ENCODE measurements around the gene TAC3. TPM values are rescaled to one million over a fixed set of nuclear protein-coding genes. Genes with fewer than 3 reads are reported as not detected.

TAC3 gene
- total RNA-seq: not detected in 2 replicates

DNA sequence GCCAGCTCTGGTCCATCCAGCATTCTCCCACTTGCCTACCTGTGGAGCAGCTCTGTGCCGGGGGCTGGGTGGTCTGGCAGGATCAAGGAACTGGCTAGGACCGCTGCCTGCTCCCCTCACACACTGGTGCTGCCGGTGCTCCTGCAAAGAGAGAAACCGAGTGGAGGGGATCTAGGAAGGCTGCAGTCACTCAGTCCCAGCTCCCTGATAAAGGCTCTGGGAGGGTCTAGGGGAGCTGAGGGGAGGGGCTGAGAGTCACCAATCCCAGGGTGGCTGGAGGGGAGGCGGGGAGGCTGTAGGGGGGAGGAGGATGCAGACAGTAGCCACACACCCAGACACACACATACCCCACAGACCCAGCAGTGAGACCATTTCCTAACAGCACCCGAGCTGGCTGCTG is at the start of gene TAC3:
TAC3 (minus strand) TSS at position 182 of the 400 bp plus-strand sequence. CDS start 732 bp downstream, outside the sequence.

DNA sequence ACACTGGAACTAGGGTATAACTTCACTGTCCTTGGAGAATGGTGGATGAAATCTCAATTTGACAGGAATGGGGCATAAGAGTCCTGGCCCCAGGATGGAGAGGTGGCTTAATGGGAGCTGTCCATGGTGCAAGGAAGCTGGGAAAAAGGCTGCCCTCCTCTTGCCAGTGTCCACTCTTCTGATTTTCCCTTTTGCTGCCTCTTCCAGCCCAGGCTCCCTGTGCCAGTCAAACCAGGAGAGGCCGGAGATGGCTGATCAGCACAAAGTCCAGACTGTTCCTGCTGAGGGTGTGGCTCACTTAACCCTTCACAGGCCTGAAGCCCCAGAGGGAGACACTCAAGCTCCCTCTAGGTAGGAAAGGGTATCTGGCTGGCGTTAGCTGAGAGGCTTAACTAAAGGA is 33.6 kb upstream of the TAC3 start, which contains the start of gene MYO1A:
MYO1A (minus strand) TSS at position 240 of the 400 bp plus-strand sequence. CDS start 1,806 bp downstream, outside the sequence.

GRCh38 chr12:57005980-57006808 is 10.1 kb downstream of the TAC3 start, which contains the start of gene ZBTB39:
Gene ZBTB39, minus strand, starts transcription at chr12:57006546. Its CDS starts 1,629 bp downstream, at chr12:57004917.

Other genes with a start within 250 kb of the TAC3 start
- not detected in 2 replicates for gene SDR9C7, start 82.1 kb downstream of the TAC3 start, total RNA-seq
- under 0.01 and 0.28 TPM in 2 replicates for gene RDH16, start 58.9 kb downstream of the TAC3 start, total RNA-seq
- 5.7 and 6.3 TPM in 2 replicates for gene ZBTB39, start 10.0 kb downstream of the TAC3 start, total RNA-seq
- under 0.01 TPM in 1 of 2 replicates, not detected in the other for gene MYO1A, start 33.6 kb upstream of the TAC3 start, total RNA-seq
- 6.3 TPM in 2 replicates for gene NEMP1, start 62.3 kb upstream of the TAC3 start, total RNA-seq
- 10.9 and 16.8 TPM in 2 replicates for gene NAB2, start 72.6 kb upstream of the TAC3 start, total RNA-seq
- gene STAT6, start 94.8 kb upstream of the TAC3 start, total RNA-seq: 54.3 and 68.1 TPM in 2 replicates
- gene LRP1, start 112.0 kb upstream of the TAC3 start, total RNA-seq: 4.1 and 46.5 TPM in 2 replicates
- gene LRP1-AS, start 131.1 kb upstream of the TAC3 start, total RNA-seq: not detected in 2 replicates
- 2.5 TPM in 1 of 2 replicates, not detected in the other for gene NXPH4, start 200.3 kb upstream of the TAC3 start, total RNA-seq
- gene SHMT2, start 213.2 kb upstream of the TAC3 start, total RNA-seq: 132 and 202 TPM in 2 replicates
- gene STAC3, start 234.7 kb upstream of the TAC3 start, total RNA-seq: 0.18 and 0.19 TPM in 2 replicates